ENCODE results near the gene CSF3. TPM values are rescaled to one million over a fixed set of nuclear protein-coding genes. Genes with fewer than 3 reads are reported as not detected.
A peak's percentile ranks its signal among the peaks of the same experiment; 100 is the strongest.

Gene CSF3
- total RNA-seq, 1 donor from 2014 or later, result 1.9 TPM

DNA sequence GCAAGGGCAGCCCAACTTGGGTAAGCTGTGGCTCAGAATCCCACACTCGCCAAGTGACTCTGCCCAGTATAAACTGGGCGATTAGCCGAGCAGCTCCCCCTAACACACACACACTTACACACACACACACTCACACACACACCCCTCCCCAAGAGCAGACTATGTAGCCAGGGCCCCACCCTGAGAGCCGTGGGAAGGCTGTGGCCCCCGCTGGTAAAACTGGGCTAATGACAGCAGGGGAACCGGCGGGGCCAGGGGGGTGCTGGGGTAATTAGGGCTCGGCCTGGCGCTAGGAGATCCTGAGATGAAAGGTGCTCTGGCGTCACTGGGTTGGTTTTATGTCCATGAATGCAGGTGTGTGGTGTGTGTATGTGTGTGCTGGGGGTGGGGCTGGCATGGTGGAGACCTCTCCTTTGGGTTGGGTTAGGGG lies 46.4 kb downstream of the CSF3 start:
- H3K4me3 ChIP-seq, result no peak overlapping the region
- H3K27me3 ChIP-seq (ENCODE audit: low read depth), result no peaks in the 10 kb centered on the region
- no peak overlapping the region for H3K27ac ChIP-seq
- H3K9me3 ChIP-seq, result no peaks in the 10 kb centered on the region
- ATAC-seq (no peak), DNase-seq (peak; percentile 42)
- intact Hi-C loops (cut with DNase I), result no loop called here
- H3K36me3 ChIP-seq, result no peaks in the 10 kb centered on the region
- TF ChIP-seq, protein P1, sequence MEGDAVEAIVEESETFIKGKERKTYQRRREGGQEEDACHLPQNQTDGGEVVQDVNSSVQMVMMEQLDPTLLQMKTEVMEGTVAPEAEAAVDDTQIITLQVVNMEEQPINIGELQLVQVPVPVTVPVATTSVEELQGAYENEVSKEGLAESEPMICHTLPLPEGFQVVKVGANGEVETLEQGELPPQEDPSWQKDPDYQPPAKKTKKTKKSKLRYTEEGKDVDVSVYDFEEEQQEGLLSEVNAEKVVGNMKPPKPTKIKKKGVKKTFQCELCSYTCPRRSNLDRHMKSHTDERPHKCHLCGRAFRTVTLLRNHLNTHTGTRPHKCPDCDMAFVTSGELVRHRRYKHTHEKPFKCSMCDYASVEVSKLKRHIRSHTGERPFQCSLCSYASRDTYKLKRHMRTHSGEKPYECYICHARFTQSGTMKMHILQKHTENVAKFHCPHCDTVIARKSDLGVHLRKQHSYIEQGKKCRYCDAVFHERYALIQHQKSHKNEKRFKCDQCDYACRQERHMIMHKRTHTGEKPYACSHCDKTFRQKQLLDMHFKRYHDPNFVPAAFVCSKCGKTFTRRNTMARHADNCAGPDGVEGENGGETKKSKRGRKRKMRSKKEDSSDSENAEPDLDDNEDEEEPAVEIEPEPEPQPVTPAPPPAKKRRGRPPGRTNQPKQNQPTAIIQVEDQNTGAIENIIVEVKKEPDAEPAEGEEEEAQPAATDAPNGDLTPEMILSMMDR (IDR thresholded peaks at IDR 0.05), result no peak
- H3K4me1 ChIP-seq, result peaks cover 51% of the 10 kb centered on the region

DNA sequence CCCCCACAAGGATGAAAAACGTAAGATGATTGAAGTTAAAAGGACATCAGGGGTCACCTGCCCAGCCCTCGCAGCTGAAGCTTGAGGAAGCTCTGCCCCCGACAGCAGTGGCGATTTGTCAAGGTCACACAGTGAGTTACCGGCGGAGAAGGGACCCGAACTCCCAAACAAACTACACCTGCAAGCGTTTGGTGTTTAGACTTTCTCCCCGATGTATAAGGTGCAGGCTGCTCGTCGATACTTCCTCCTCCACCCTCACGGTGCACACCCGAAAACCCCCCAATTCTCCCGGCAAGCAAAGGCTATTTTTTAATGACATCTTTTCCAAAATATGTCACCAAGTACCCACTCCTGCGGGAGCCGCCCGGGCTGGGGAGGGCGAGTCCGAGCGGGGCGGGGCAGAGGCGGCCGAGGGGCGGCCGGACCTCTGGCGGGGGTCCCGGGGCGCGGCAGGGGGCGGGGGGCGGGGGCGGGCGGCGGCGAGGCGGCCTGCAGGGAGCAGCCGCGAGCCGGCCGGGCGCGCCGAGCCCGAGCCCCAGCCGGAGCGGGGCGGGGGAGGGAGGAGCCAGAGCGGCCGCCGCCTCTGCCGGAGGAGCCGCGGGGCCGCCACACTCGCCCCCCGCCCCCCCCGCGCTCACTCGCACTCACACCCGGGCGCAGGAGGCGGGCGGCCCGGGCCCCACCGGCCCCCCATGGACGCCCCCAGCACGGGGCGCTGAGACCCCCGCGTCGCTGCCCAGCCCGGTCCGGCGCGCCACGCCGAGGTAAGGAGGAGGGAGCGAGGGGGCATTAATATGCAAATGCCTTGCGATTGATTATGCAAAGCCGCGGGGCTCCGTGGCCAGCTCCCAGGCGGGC lies 47.3 kb downstream of the CSF3 start, which contains the start of gene THRA:
Gene THRA (plus strand): TSS at position 637 of the 858 bp plus-strand sequence. CDS start 11,524 bp downstream, outside the sequence.
- Histone ChIP-seq H3K4me1 (peaks cover 58% of the 10 kb centered on the region), H3K27ac (peak within 1 kb of the TSS; percentile 97), H3K4me3 (peak within 1 kb of the TSS; percentile 100), H3K27me3 (ENCODE audit: low read depth) (no peaks in the 10 kb centered on the region), H3K9me3 (no peaks in the 10 kb centered on the region), H3K36me3 (no peaks in the 10 kb centered on the region)
- TF ChIP-seq, protein P1 (IDR thresholded peaks at IDR 0.05), result no peak
- ATAC-seq (peak; percentile 86 to 87), DNase-seq (peak; percentile 82)
- intact Hi-C loops (cut with DNase I), result no loop called here

DNA sequence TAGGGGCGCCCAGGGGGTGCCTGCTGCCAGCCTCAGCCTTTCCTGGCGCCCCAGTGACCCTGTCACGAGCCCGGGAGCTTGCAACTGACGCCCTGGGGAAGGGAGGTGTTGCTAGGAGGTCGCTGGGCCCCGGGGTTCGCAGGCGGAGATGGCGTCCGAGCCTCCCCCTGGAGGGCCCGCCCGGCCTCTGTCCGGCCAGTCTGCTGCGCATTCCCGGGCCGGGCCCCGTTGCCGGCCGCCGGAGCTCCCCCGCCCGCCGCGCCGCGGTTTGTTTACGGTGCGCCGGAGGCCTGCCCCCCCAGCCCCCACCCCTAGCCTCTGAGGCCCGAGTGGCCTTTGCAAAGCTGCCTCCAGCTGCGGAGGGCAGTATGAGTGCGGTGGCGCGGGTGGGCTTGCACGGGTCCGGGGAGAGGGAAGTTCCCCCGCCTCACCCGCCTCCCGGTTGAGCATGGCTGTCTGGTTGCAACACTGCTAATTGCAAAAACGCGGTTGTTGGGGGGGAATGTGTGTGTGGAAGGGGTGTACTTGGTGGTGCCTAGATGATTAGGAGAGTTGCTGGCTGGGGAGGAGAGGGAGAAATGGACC lies 48.0 kb downstream of the CSF3 start:
- Histone ChIP-seq H3K27me3 (ENCODE audit: low read depth) (no peaks in the 10 kb centered on the region), H3K27ac (peak overlapping the region; percentile 97), H3K4me3 (peak overlapping the region; percentile 100), H3K9me3 (no peaks in the 10 kb centered on the region), H3K36me3 (no peaks in the 10 kb centered on the region), H3K4me1 (peaks cover 59% of the 10 kb centered on the region)
- DNase-seq (peak; percentile 85), ATAC-seq (peak; percentile 71 to 78)
- TF ChIP-seq, protein P1 (IDR thresholded peaks at IDR 0.05), result no peak
- intact Hi-C loops (cut with DNase I), result no loop called here

DNA sequence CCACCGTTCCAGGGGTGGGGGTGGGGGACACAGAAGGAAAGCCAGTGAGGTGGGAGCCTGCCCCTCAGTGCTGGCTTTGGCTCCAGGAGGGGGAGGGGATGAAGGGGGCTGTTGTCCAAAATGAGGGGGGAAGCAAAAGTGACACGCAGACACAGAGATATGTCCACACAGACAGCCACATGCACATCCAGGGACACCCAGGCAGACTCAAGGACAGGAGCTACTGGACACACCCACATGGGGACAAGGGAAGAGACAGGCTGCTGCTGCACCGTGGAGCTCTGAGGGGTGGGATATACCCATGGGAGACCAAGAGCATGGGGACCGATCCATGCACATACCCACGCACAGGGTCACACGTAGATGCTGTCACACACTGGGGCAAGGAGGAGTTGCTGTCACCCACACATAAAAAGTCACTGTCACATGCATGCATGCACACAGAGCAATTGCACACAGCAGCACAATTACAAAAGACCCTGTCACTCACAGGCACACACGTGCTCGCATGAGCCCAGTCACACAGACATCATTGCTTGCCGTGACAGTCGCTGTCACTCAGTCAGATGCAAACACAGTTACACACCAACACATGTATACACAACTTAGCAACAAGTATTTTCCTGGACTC lies 48.8 kb downstream of the CSF3 start:
- Histone ChIP-seq H3K27me3 (ENCODE audit: low read depth) (no peaks in the 10 kb centered on the region), H3K4me3 (peak overlapping the region; percentile 100), H3K4me1 (peaks cover 57% of the 10 kb centered on the region), H3K36me3 (no peaks in the 10 kb centered on the region), H3K9me3 (no peaks in the 10 kb centered on the region), H3K27ac (peak overlapping the region; percentile 97)
- TF ChIP-seq, protein P1 (IDR thresholded peaks at IDR 0.05), result no peak
- DNase-seq (peak; percentile 64), ATAC-seq (no peak)
- intact Hi-C loops (cut with DNase I), result no loop called here

DNA sequence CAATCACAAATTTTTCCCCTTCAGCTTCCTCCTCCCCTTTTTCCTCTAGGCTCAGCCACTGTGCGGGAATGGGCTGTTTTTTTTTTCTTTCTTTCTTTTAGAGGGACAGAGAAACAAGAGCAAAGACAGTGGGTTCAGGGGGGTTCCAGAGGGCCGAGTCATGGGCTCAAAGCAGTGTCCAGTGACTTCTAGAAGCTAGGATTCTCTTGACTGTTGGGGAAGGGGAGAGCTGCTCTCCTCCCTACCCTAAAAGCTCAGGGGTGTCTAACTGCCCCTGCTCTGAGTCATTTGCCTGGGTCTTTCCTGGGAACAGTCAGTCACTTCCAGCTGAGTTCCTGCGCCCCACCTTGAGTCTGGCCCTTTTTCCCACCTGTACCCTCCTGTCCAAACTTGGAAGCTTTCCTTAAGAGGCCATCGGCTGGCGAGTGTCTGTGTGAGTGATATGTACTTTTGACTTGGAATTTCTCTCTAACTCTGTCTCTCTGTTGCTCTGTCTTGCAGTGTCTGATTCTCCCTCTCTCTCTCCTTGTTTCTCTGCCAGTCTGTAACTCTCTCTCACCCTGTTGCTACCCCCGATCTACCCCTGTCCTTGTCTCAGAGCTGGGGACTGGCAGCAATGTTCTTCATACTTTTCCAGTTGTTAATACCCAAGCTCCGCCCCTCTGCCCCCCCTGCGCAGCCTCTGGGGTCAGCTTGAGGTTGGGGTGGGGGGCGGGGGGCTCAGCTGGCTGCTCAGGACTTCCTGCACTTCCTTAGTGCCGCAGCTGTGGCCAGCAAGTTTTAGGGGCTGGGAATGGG lies 49.9 kb downstream of the CSF3 start:
- TF ChIP-seq, protein P1 (IDR thresholded peaks at IDR 0.05), result no peak
- peak overlapping the region; percentile 68 for H3K27ac ChIP-seq
- no peaks in the 10 kb centered on the region for H3K9me3 ChIP-seq
- H3K36me3 ChIP-seq, result no peaks in the 10 kb centered on the region
- peak overlapping the region; percentile 100 for H3K4me3 ChIP-seq
- intact Hi-C loops (cut with DNase I), result no loop called here
- ATAC-seq (no peak), DNase-seq (peak; percentile 40)
- H3K27me3 ChIP-seq (ENCODE audit: low read depth), result no peaks in the 10 kb centered on the region
- peaks cover 66% of the 10 kb centered on the region for H3K4me1 ChIP-seq
